RWPE2 (cell line): ENCODE measurements around the gene NEK5.

Experiments
- ATAC-seq: fragments of 200-7000 bp; cut with Tn5 transposase; 3 replicates; pipeline ENCODE4 v1.9.1; 2021; ENCODE audit warnings: low read depth
- DNase-seq: peaks from one replicate; pipeline ENCODE4 v3.0.0-alpha.2; 2020; ENCODE audit warnings: low spot score
- H3K27ac ChIP-seq: fragments of 450-650 bp; 2 replicates; pipeline ENCODE4 v1.5.1; 2017; ENCODE audit warnings: mild to moderate bottlenecking; ENCODE audit not compliant: poor library complexity, severe bottlenecking
- H3K27me3 ChIP-seq: fragments of 250-450 bp; sonication (Bioruptor Pico); 2 replicates; pipeline ENCODE4 v1.5.1; 2021; ENCODE audit warnings: mild to moderate bottlenecking, moderate library complexity; ENCODE audit not compliant: insufficient read depth, poor library complexity, severe bottlenecking
- H3K36me3 ChIP-seq: fragments of 250-450 bp; sonication (Bioruptor Pico); 2 replicates; pipeline ENCODE4 v1.5.1; 2020; ENCODE audit warnings: low read depth, mild to moderate bottlenecking, moderate library complexity
- H3K4me1 ChIP-seq: fragments of 250-450 bp; sonication (Bioruptor Pico); 2 replicates; pipeline ENCODE4 v1.5.1; 2021; ENCODE audit warnings: mild to moderate bottlenecking, moderate library complexity; ENCODE audit not compliant: insufficient read depth, poor library complexity, severe bottlenecking
- H3K4me3 ChIP-seq: fragments of 250-450 bp; sonication (Bioruptor Pico); 2 replicates; pipeline ENCODE4 v1.5.1; 2021; ENCODE audit warnings: mild to moderate bottlenecking, moderate library complexity; ENCODE audit not compliant: severe bottlenecking
- H3K9me3 ChIP-seq: fragments of 250-450 bp; sonication (Bioruptor Pico); 2 replicates; pipeline ENCODE4 v1.5.1; 2021; ENCODE audit warnings: mild to moderate bottlenecking, moderate library complexity; ENCODE audit not compliant: severe bottlenecking
- TF ChIP-seq, protein P1 (sequence below): fragments of 450-650 bp; IDR thresholded peaks from one replicate; pipeline ENCODE4 v1.5.1; 2017; ENCODE audit warnings: mild to moderate bottlenecking, moderate library complexity; ENCODE audit not compliant: poor library complexity, severe bottlenecking

Gene NEK5

DNA sequence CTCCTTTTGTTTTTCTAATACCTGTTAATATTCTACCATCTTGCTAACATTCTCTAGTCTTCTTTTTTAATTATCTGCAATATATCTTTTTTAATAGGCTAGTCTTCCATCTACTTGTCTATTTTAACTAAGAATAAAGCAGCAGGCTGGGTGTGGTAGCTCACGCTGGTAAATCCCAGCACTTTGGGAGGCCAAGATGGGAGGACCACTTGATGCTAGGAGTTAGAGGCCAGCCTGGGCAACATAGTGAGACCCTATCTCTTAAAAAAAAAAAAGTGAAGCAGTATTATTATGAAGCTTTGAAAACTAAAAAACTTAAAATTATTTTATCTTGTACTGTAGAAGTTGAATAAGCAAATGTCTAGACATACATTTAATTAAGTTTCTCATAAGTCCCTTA is 101.0 kb downstream of the NEK5 start:
- TF ChIP-seq, protein P1, sequence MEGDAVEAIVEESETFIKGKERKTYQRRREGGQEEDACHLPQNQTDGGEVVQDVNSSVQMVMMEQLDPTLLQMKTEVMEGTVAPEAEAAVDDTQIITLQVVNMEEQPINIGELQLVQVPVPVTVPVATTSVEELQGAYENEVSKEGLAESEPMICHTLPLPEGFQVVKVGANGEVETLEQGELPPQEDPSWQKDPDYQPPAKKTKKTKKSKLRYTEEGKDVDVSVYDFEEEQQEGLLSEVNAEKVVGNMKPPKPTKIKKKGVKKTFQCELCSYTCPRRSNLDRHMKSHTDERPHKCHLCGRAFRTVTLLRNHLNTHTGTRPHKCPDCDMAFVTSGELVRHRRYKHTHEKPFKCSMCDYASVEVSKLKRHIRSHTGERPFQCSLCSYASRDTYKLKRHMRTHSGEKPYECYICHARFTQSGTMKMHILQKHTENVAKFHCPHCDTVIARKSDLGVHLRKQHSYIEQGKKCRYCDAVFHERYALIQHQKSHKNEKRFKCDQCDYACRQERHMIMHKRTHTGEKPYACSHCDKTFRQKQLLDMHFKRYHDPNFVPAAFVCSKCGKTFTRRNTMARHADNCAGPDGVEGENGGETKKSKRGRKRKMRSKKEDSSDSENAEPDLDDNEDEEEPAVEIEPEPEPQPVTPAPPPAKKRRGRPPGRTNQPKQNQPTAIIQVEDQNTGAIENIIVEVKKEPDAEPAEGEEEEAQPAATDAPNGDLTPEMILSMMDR = no peak
- ATAC-seq = no peak
- no peak overlapping the region for H3K4me3 ChIP-seq
- H3K9me3 ChIP-seq = no peaks in the 10 kb centered on the region
- no peak for DNase-seq
- H3K36me3 ChIP-seq = peaks cover 49% of the 10 kb centered on the region
- H3K27me3 ChIP-seq = no peaks in the 10 kb centered on the region
- H3K4me1 ChIP-seq = no peaks in the 10 kb centered on the region
- H3K27ac ChIP-seq = no peak overlapping the region

DNA sequence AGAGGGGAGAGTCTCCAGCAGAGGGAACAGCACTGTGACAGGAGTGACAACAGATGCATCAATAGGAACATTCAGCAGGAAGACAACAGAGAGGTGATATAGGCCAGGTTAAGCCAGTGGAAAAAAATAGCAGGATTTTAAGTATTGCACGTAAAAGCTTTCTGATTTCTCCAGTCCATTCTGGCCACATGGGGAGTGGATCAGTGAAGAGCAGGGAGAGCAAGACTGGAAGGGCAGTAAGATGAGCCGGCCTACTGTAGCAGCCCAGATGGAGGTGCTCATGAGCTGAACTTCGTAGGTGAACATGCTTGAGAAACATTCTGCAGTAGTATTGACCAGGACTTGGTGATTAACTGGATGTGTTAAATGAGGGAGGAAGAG is 102.6 kb downstream of the NEK5 start:
- no peak overlapping the region for H3K27ac ChIP-seq
- H3K4me1 ChIP-seq = no peaks in the 10 kb centered on the region
- no peaks in the 10 kb centered on the region for H3K9me3 ChIP-seq
- no peaks in the 10 kb centered on the region for H3K27me3 ChIP-seq
- no peak overlapping the region for H3K4me3 ChIP-seq
- ATAC-seq (no peak), DNase-seq (no peak)
- TF ChIP-seq, protein P1 = no peak
- peaks cover 52% of the 10 kb centered on the region for H3K36me3 ChIP-seq

DNA sequence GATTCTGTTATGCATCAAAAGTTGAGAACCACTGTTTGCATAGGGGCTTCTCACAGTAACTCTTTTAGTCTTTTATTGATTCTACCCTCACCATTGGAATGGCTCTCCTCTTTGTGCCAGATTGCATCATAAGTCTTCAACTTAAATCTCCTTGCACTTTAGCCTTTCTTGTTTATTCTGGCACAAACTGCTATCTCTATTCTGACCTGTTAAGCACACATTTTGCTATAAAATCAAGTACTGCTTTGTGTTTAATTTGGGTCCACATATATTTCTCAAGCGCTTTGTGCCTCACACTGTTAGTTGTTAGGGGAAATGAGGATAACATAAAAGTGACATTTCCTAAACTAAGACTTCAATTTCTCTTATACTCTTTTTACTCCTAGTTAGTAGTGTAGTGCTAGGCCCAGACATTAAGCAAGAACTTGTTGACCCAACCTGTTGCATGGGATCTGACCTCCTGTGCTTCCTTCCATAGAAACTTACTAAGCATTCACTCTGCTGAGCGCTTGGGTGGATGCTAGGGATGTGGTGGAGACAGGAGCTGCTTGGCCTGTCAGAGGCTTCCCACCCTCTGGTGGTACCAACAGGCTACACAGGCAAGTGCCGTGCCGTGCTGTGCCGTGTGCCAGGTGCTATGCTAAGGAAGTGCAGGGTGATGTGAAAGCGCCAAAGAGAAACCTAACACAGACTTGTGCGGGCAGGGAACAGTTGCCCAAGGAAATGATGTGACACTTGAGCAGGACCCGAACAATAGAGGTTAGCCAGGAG is 103.2 kb downstream of the NEK5 start:
- Histone ChIP-seq H3K27me3 (no peaks in the 10 kb centered on the region), H3K27ac (no peak overlapping the region), H3K4me3 (no peak overlapping the region), H3K36me3 (peaks cover 56% of the 10 kb centered on the region), H3K9me3 (no peaks in the 10 kb centered on the region), H3K4me1 (no peaks in the 10 kb centered on the region)
- no peak for ATAC-seq
- DNase-seq = no peak
- TF ChIP-seq, protein P1 = no peak

DNA sequence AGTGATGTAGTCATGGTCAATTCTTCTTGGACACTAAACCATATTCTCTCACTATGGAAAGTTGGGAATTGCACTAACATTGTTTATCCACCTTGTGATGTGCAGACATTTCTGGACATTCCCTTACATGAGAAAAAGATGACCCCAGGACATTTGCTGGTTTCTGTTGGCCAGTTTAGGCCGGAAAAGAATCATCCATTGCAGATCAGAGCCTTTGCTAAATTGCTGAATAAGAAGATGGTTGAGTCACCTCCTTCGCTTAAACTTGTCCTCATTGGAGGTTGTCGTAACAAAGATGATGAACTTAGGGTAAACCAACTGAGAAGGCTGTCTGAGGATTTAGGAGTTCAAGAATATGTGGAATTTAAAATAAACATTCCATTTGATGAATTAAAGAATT is 104.4 kb downstream of the NEK5 start, which contains the start of gene UTP14C:
UTP14C (plus strand) TSS at position 211 of the 400 bp plus-strand sequence. CDS start 4,114 bp downstream, outside the sequence.
- TF ChIP-seq, protein P1 = no peak
- no peak for DNase-seq
- peaks cover 63% of the 10 kb centered on the region for H3K36me3 ChIP-seq
- ATAC-seq = no peak
- H3K27ac ChIP-seq = no peak within 1 kb of the TSS
- H3K4me3 ChIP-seq = no peak within 1 kb of the TSS
- H3K4me1 ChIP-seq = no peaks in the 10 kb centered on the region
- no peaks in the 10 kb centered on the region for H3K27me3 ChIP-seq
- H3K9me3 ChIP-seq = no peaks in the 10 kb centered on the region

DNA sequence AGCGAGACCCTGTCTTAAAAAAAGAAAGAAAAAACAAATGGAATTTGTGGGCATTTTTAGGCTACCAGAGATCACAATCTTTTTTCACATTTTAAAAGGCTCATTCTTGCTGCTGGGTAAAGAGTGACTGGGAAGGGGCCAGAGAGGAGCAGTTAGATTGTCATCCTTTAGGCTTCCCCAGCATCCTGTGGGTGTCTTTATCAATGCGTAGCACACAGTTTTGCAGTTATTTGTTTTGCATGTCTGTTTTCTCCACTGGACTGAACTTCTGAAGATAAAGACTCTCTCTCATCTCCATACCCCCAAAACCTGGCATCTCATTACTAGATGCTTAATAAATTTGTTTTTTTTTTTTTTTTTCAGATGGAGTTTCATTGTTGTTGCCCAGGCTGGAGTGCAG is 106.5 kb downstream of the NEK5 start:
- H3K27ac ChIP-seq = no peak overlapping the region
- DNase-seq = no peak
- TF ChIP-seq, protein P1 = no peak
- H3K4me1 ChIP-seq = no peaks in the 10 kb centered on the region
- no peaks in the 10 kb centered on the region for H3K27me3 ChIP-seq
- H3K4me3 ChIP-seq = no peak overlapping the region
- H3K9me3 ChIP-seq = no peaks in the 10 kb centered on the region
- H3K36me3 ChIP-seq = peaks cover 63% of the 10 kb centered on the region
- ATAC-seq = no peak
